ENCODE measurements around the gene NOP53.
A peak's percentile ranks its signal among the peaks of the same experiment; 100 is the strongest.
"Not testable (repeated sequence)": the region's sequence is repeated elsewhere in the genome, so short reads cannot be mapped to it uniquely, and the experiment has no call there.

The NOP53 gene

DNA sequence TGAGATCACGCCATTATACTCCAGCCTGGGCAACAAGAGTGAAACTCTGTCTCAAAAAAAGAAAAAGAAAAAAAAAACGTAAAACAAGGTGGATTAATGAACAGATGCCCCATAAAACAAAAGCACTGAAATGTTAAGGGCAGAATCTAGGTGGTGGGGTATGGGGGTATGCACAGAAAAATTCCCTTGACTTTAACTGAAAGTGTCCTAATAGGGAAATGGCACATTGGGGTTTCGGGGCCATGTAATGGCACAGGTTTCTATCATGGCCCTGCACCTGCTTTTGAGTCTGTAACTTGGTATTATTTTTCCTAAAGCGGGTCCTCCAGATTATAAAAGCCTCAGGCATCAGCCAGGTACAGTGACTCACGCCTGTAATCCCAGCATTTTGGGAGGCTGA is 16.2 kb downstream of the NOP53 start:
- H3K36me3 Mint-ChIP-seq (ENCODE audit: insufficient read depth) = peaks cover 29% of the 10 kb centered on the region
- H3K4me1 Mint-ChIP-seq = peaks cover 4% of the 10 kb centered on the region
- H3K27ac Mint-ChIP-seq (ENCODE audit: low read depth) = no peak overlapping the region
- H3K27me3 Mint-ChIP-seq = no peaks in the 10 kb centered on the region
- H3K9me3 Mint-ChIP-seq = no peaks in the 10 kb centered on the region
- ATAC-seq (replicated peaks; ENCODE audit: extremely low read depth, poor library complexity, severe bottlenecking) = no peak
- no peak for DNase-seq (ENCODE audit: low spot score in 2 of 2)
- H3K4me3 Mint-ChIP-seq = no peak overlapping the region

DNA sequence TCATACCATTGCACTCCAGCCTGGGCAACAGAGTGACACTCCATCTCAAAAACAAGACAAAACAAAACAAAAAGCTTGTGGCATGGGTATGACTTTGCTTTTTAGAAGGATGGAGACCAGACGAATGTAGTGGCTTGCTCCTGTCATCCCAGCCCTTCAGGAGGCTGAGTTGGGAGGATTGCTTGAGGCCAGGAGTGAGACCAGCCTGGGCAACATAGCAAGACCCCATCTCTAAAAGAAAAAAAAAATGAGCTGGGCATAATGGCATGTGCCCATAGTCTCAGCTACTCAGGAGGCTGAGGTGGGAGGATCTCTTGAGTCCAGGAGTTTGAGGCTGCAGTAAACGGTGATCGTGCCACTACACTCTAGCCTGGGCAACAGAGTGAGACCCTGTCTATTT is 16.8 kb downstream of the NOP53 start:
- Mint-ChIP-seq H3K36me3 (ENCODE audit: insufficient read depth) (peaks cover 24% of the 10 kb centered on the region), H3K27me3 (no peaks in the 10 kb centered on the region), H3K27ac (ENCODE audit: low read depth) (no peak overlapping the region), H3K4me1 (peaks cover under 1% of the 10 kb centered on the region), H3K4me3 (no peak overlapping the region), H3K9me3 (no peaks in the 10 kb centered on the region)
- DNase-seq (ENCODE audit: low spot score in 2 of 2) (no peak), ATAC-seq (replicated peaks; ENCODE audit: extremely low read depth, poor library complexity, severe bottlenecking) (no peak)

DNA sequence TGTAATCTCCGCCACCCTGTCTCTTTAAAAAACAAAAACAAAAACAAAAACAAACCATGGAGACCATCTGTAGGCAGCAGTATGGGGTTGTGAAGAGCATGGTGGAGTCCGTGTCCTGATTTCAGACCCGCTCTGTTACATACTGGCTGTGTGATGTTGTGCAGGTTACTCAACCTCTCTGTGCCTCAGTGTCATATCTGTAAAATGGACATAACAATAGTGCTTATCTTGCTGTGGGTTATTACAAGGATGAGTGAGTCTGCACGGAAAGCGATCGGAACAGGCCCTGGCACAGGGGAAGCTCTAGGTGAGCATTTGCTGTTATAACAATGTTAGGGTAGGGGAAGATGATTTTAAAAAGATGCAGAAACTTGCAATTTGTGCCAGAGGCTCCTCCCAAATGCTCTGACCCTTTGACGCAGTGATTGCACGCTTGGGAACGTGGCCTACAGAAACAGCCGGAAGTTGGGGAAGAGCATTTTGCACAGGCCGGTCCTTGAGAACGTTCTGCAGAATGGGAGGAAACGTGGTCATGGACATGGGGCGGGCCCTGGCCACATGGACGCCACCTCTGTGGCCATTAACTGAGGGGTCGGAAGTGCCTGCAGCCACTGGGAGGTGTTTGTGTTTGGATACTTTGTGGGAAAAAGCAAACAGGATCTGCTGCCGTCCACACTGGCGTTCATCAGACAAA is 17.4 kb downstream of the NOP53 start:
- Mint-ChIP-seq H3K27ac (ENCODE audit: low read depth) (no peak overlapping the region), H3K27me3 (no peaks in the 10 kb centered on the region), H3K36me3 (ENCODE audit: insufficient read depth) (peaks cover 19% of the 10 kb centered on the region), H3K4me3 (no peak overlapping the region), H3K9me3 (no peaks in the 10 kb centered on the region), H3K4me1 (no peaks in the 10 kb centered on the region)
- DNase-seq (ENCODE audit: low spot score in 2 of 2) (no peak), ATAC-seq (replicated peaks; ENCODE audit: extremely low read depth, poor library complexity, severe bottlenecking) (no peak)

DNA sequence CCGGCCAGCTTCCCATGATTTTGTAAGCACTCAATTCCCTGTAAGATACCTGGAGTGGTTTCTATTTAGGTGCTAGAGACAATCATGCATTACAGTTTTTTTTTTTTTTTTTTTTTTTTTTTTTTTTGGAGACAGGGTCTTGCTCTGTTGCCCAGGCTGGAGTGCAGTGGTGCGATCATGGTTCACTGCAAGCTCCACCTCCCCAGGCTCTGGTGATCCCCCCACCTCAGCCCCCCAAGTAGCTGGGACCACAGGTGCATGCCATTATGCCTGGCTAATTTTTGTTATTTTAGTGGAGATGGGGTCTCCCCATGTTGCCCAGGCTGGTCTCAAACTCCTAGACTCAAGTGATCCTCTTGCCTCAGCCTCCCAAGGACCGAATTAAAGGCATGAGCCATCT is 19.4 kb downstream of the NOP53 start:
- not testable (repeated sequence) for H3K4me1 Mint-ChIP-seq; DNase-seq (ENCODE audit: low spot score in 2 of 2); H3K9me3 Mint-ChIP-seq; H3K4me3 Mint-ChIP-seq; ATAC-seq (replicated peaks; ENCODE audit: extremely low read depth, poor library complexity, severe bottlenecking); H3K27ac Mint-ChIP-seq (ENCODE audit: low read depth); H3K36me3 Mint-ChIP-seq (ENCODE audit: insufficient read depth); H3K27me3 Mint-ChIP-seq

DNA sequence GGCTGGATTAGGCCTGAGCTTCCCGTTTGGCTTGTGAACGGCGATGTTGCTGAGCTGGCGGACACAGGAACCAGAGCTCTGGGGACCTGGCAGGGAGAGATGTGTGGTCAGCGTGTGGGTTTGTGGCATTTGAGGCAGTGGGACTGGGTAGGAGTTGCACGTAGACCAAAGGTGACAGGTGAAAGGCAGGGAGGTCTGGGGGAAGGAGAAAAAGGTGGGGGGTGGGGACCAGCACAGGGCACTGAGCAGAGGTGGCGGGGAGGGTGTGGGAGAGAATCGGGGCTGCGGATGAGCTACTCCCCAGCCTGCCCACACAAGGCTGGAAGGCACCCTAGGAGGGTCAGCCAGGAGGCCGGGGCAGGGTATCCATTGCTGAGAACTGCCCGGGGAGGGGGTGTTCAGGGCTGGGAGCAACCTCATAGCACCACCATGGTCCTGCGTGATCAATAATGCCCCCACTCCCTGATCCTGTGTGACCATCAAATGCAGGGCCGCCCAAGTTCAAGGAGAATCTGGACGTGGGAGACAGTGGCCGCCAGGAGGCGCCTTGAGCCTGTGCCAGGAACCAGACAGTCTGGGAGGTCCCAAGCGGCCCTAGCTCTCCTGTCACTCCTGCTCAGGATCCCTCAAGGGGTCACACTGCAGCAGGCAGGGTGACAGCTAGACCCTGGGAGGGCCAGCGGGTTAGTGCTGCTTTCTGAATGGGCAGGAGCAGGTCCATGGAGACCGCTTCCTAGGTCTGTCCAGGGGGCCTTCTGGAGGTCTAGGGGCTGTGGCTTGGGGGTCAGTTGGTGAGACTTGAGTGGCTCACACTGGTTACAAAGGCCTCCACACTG is 20.4 kb downstream of the NOP53 start:
- Mint-ChIP-seq H3K27me3 (no peaks in the 10 kb centered on the region), H3K4me3 (no peak overlapping the region), H3K36me3 (ENCODE audit: insufficient read depth) (no peaks in the 10 kb centered on the region), H3K27ac (ENCODE audit: low read depth) (no peak overlapping the region), H3K4me1 (no peaks in the 10 kb centered on the region), H3K9me3 (no peaks in the 10 kb centered on the region)
- no peak for DNase-seq (ENCODE audit: low spot score in 2 of 2)
- no peak for ATAC-seq (replicated peaks; ENCODE audit: extremely low read depth, poor library complexity, severe bottlenecking)

DNA sequence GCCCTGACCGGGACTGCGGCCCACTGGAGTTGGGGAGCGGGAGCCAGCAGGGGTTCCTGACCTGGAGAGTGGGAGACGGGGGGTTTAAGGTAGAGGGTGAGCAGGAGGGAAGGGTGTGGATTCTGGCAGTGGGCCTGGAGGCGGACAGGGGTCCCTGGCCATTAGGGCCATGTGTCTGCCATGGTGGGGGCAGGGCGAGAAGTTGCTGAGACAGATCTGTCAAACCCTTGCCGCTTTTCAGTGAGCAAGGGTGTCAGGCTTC is 20.9 kb downstream of the NOP53 start:
- DNase-seq (ENCODE audit: low spot score in 2 of 2) (no peak), ATAC-seq (replicated peaks; ENCODE audit: extremely low read depth, poor library complexity, severe bottlenecking) (no peak)
- Mint-ChIP-seq H3K4me3 (no peak overlapping the region), H3K27ac (ENCODE audit: low read depth) (no peak overlapping the region), H3K36me3 (ENCODE audit: insufficient read depth) (no peaks in the 10 kb centered on the region), H3K9me3 (no peaks in the 10 kb centered on the region), H3K27me3 (no peaks in the 10 kb centered on the region), H3K4me1 (no peaks in the 10 kb centered on the region)

DNA sequence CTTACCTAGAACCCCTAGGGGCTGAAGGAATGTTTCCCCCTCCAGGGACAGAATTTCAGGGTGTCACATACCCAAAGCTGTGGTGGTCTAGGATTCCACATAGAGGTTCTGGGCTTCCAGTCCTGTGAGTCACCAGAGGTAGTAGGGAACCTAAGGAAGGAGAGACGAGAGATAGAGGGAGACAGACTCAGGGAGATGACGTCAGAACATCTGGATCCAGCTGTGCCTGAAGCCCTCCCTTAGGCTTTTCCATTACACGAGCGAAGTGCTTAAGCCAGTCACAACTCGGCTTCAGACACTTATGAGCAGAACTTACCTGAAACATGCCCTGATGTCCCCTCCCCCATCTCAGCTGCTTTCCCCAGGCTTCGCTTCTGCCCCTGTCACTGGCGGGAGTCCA is 21.3 kb downstream of the NOP53 start:
- no peak overlapping the region for H3K27ac Mint-ChIP-seq (ENCODE audit: low read depth)
- no peak for ATAC-seq (replicated peaks; ENCODE audit: extremely low read depth, poor library complexity, severe bottlenecking)
- no peak for DNase-seq (ENCODE audit: low spot score in 2 of 2)
- H3K4me1 Mint-ChIP-seq = no peaks in the 10 kb centered on the region
- H3K4me3 Mint-ChIP-seq = no peak overlapping the region
- no peaks in the 10 kb centered on the region for H3K36me3 Mint-ChIP-seq (ENCODE audit: insufficient read depth)
- H3K9me3 Mint-ChIP-seq = no peaks in the 10 kb centered on the region
- H3K27me3 Mint-ChIP-seq = no peaks in the 10 kb centered on the region

DNA sequence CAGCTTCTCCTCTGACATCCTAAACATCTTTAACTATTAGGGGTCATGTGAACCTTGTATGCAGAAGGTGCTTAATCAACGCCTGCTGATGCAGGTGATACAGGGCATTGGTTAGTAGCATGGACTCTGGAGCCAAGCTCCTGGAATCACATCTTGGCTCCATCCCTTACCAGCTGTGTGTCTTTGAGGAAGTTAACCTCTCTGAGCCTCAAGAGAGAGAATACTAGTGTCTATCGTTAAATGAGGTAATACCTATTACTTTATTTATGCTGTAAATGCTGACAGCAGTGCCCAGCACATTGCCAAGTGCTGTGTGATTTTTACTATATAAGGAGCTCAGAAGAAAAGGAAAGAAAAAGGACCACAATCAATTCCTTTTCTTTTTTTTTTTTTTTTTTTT is 22.0 kb downstream of the NOP53 start:
- no peak for ATAC-seq (replicated peaks; ENCODE audit: extremely low read depth, poor library complexity, severe bottlenecking)
- no peak for DNase-seq (ENCODE audit: low spot score in 2 of 2)
- Mint-ChIP-seq H3K9me3 (no peaks in the 10 kb centered on the region), H3K36me3 (ENCODE audit: insufficient read depth) (no peaks in the 10 kb centered on the region), H3K27ac (ENCODE audit: low read depth) (no peak overlapping the region), H3K4me1 (no peaks in the 10 kb centered on the region), H3K27me3 (no peaks in the 10 kb centered on the region), H3K4me3 (no peak overlapping the region)

DNA sequence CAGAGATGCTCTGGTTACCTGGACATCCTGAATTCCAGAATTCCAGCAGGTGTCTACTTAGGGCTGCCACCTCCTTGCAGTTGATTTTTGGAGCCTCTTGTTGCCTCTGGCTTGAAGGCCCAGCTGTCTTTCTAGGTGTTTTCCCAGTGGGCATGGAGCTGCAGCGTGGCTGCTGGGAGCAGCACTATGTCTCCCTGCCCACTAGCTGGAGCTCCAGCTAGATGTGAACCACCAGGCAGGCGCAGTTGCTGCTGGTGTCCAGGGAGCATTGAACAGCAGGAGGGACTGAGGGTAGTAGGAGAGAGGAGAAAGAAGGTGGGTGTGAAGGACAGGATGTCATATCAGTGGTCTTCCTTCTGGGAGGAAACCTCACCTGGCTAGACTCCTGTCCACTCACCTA is 23.3 kb downstream of the NOP53 start:
- ATAC-seq (replicated peaks; ENCODE audit: extremely low read depth, poor library complexity, severe bottlenecking) (no peak), DNase-seq (ENCODE audit: low spot score in 2 of 2) (no peak)
- no peaks in the 10 kb centered on the region for H3K27me3 Mint-ChIP-seq

DNA sequence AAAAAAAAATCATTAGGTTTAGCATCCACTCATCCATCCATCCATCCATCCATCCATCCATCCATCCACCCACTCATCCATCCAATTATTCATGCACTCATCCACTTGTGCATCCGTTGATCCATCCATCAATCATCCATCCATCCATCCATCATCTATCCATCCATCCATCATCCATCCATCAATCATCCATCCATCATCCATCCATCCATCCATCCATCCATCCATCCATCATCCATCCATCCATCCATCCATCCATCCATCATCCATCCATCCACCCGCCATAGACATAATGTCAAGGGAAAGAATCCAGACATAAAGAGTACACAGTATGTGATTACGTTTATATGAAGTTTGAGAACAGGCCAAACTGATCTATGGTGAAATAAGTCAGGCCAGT is 24.2 kb downstream of the NOP53 start:
- H3K4me3 Mint-ChIP-seq = no peak overlapping the region
- no peak for ATAC-seq (replicated peaks; ENCODE audit: extremely low read depth, poor library complexity, severe bottlenecking)
- no peak overlapping the region for H3K27ac Mint-ChIP-seq (ENCODE audit: low read depth)
- no peaks in the 10 kb centered on the region for H3K36me3 Mint-ChIP-seq (ENCODE audit: insufficient read depth)
- no peak for DNase-seq (ENCODE audit: low spot score in 2 of 2)
- H3K9me3 Mint-ChIP-seq = no peaks in the 10 kb centered on the region
- no peaks in the 10 kb centered on the region for H3K4me1 Mint-ChIP-seq
- H3K27me3 Mint-ChIP-seq = no peaks in the 10 kb centered on the region

More for the DNA sequence above, 23.3 kb downstream of the NOP53 start:
- no peaks in the 10 kb centered on the region for H3K4me1 Mint-ChIP-seq
- no peaks in the 10 kb centered on the region for H3K9me3 Mint-ChIP-seq
- no peak overlapping the region for H3K27ac Mint-ChIP-seq (ENCODE audit: low read depth)
- H3K36me3 Mint-ChIP-seq (ENCODE audit: insufficient read depth) = no peaks in the 10 kb centered on the region
- H3K4me3 Mint-ChIP-seq = no peak overlapping the region

DNA sequence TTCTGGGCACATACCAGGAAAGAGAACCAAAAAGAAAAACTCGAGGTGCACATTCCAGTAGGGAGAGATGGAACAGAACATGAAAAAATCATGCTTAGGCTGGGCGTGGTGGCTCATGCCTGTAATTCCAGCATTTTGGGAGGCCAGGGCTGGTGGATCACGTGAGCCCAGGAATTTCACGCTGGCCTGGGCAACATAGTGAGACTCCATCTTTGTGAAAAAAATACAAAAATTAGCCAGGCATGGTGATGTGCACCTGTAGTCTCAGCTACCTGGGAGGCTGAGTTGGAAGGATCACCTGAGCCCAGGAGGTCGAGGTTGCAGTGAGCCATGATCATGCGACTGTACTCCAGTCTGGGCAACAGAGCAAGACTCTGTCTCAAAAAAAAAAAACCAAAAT is 25.9 kb downstream of the NOP53 start:
- H3K27me3 Mint-ChIP-seq; H3K27ac Mint-ChIP-seq (ENCODE audit: low read depth); DNase-seq (ENCODE audit: low spot score in 2 of 2); H3K36me3 Mint-ChIP-seq (ENCODE audit: insufficient read depth); H3K4me3 Mint-ChIP-seq; H3K4me1 Mint-ChIP-seq; H3K9me3 Mint-ChIP-seq; ATAC-seq (replicated peaks; ENCODE audit: extremely low read depth, poor library complexity, severe bottlenecking): not testable (repeated sequence)

DNA sequence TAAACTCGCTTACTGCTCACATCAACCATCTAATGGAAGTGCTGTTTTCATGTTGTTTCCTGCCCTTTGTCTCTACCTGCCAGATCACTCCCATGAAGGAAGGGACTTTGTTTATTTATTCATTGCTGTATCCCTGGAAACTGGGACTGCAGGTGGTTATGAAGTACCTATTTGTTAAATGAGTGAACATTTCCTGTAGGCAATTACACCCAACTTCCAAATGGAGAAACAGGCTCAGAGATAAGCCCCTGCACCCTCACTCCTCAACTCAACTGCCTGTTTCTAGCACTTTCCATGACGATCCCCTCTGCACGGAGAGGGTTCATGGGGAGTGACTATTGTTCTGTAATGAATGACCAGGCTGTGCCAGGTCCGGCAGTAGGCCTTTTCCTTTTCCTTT is 31.2 kb downstream of the NOP53 start:
- no peak overlapping the region for H3K4me3 Mint-ChIP-seq
- no peak for DNase-seq (ENCODE audit: low spot score in 2 of 2)
- H3K27me3 Mint-ChIP-seq = no peaks in the 10 kb centered on the region
- H3K27ac Mint-ChIP-seq (ENCODE audit: low read depth) = no peak overlapping the region
- H3K9me3 Mint-ChIP-seq = no peaks in the 10 kb centered on the region
- no peak for ATAC-seq (replicated peaks; ENCODE audit: extremely low read depth, poor library complexity, severe bottlenecking)
- peaks cover 9% of the 10 kb centered on the region for H3K36me3 Mint-ChIP-seq (ENCODE audit: insufficient read depth)
- peaks cover 28% of the 10 kb centered on the region for H3K4me1 Mint-ChIP-seq

DNA sequence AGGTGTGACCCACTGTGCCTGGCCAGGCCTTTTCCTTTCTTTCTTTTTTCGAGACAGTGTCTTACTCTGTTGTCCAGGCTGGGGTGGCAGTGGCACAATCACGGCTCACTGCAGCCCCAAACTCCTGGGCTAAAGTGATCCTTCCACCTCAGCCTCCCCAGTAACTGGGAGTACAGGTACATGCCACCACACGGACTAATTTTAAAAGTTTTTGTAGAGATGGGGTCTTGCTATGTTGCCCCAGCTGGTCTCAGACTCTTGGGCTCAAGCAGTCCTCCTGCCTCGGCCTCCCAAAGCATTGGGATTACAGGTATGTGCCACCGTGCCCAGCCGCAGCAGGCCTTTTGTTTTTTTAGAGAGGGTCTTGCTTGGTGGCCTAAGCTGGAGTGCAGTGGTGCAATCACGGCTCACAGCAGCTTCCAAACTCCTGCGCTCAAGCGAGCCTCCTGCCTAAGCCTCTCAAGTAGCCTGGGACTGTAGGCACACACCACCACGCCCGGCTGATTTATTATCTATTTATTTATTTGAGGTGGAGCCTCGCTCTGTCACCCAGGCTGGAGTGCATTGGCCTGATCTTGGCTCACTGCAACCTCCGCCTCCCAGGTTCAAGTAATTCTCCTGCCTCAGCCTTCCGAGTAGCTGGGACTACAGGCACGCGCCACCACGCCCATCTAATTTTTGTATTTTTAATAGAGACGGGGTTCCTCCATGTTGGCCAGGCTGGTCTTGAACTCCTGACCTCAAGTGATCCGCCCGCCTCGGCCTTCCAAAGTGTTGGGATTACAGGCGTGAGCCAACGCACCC is 32.1 kb downstream of the NOP53 start:
- H3K4me3 Mint-ChIP-seq = peak overlapping the region; percentile 95
- not testable (repeated sequence) for H3K27me3 Mint-ChIP-seq

More for the DNA sequence above, 32.1 kb downstream of the NOP53 start:
- peaks cover 28% of the 10 kb centered on the region for H3K4me1 Mint-ChIP-seq
- peak overlapping the region; percentile 91 for H3K27ac Mint-ChIP-seq (ENCODE audit: low read depth)
- H3K36me3 Mint-ChIP-seq (ENCODE audit: insufficient read depth) = peaks cover 13% of the 10 kb centered on the region
- not testable (repeated sequence) for DNase-seq (ENCODE audit: low spot score in 2 of 2); ATAC-seq (replicated peaks; ENCODE audit: extremely low read depth, poor library complexity, severe bottlenecking); H3K9me3 Mint-ChIP-seq

All from central memory CD8-positive, alpha-beta T cell (primary cell).